ENCODE results near the gene CCDC47.

The CCDC47 gene

DNA sequence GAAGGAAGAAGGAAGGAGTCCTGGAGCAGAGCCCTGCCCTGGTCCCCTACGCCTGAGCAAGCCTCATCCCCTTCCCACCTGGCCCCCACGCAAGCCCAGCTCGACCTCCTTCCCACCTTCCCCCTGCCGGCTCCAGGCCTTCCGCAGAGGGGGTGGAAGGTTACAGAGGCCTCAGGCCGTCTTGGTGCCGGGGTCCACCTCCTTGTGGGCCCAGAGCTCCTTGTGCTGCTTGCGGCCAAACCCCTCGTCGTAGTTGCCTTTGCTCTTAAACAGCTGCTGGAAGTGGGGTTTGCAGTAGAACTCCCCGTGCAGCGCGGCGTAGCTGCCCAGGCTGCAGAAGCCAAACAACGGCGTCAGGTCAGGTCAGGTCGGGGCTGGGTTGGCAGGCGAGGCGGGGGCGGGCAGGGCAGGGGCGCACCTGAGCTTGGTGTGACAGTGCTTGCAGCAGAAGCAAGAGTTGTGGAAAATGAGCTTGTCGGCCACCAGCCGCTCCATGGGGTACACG is 75.0 kb downstream of the CCDC47 start:
- DNase-seq (ENCODE audit: low spot score) = peak; percentile 42

- peak; percentile 86 for DNase-seq (ENCODE audit: low spot score)
These were observed 75.8 kb downstream of the CCDC47 start for GRCh38 chr17:63697341-63698286.

DNA sequence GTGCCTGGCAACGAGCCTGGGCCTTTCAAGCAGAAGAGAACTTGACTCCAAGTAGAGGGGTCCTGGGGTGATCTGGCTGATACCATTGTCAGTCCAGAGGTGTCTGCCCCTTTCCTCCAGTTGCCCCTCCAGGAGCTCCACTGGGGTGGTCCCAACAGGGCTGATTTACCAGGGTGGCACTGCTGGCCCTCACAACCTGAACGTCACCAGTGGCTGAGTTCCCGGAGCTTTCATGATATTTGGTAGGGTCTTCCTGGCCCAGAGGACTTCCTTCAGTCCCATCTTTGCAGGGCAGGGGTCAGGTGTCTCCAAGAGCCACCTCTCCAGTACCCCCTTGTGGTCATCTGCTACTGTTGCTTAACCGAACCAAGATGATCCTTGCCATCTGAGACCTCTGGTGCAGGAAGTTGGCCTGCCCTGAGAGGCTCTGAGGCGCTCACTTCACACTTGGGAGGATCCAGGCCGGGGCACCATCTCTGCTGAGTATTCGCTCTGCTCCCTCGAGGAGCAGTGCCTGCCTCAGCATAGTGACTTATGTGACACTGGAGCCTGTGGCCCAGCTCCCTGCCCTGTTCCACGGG is 76.9 kb downstream of the CCDC47 start:
- peak; percentile 57 for DNase-seq (ENCODE audit: low spot score)

DNA sequence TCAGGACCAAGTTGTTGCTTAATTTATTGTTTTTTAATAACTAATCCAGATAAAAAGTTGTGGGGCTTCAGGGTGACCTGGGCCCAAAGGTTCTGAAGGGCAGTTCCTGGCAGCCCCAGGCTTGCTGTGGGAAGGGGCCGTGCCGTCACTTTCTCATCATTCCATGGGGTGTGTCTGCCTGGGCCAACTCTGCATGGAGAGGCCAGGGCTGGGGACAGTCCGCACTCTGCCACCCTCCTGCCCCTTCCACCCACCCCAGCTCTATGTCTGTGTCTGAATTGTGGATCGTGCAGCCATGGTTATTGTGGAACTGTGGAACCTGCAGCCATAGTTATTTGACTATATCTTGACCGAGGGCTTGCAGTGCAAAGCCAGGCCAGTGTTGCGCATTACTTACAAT is 77.5 kb downstream of the CCDC47 start:
- no peak for DNase-seq (ENCODE audit: low spot score)

Measured in germinal center (tissue), 1 donor.